HEK293 (cell line): ENCODE data around the gene CHD5.

Source experiments
- CTCF ChIA-PET: fragments of 350-600 bp; formaldehyde crosslinking; extraction: SDS; loops from one replicate; lab custom pipeline; 2021; ENCODE audit warnings: antibody characterized with exemption; lab: Yijun Ruan, JAX
- POLR2A ChIA-PET: fragments of 300-600 bp; formaldehyde crosslinking; extraction: SDS; loops from one replicate; lab custom pipeline; 2020; ENCODE audit warnings: antibody characterized with exemption, inconsistent platforms; lab: Yijun Ruan, JAX
- H3K27ac ChIP-seq: fragments of 200-500 bp; sonication (Bioruptor generic); 2 replicates; pipeline ENCODE4 v1.5.1; 2014; ENCODE audit warnings: low read depth, low read length, control low read depth, inconsistent platforms; ENCODE audit errors: extremely low read depth
- H3K36me3 ChIP-seq, 2 experiments: fragments of 200-500 bp in 1 of 2; sonication (Bioruptor generic) in 1 of 2; 1 replicate in 1 of 2; 2 replicates in 1 of 2; pipeline ENCODE4 v1.5.1; 2014 to 2017; ENCODE audit warnings: inconsistent platforms in 2 of 2, low read length in 2 of 2; ENCODE audit not compliant: control insufficient read depth in 2 of 2, insufficient read depth in 1 of 2
- H3K4me1 ChIP-seq: fragments of 200-500 bp; sonication (Bioruptor generic); 2 replicates; pipeline ENCODE4 v1.5.1; 2014; ENCODE audit warnings: mild to moderate bottlenecking, low read length, inconsistent platforms; ENCODE audit not compliant: control insufficient read depth, insufficient read depth
- H3K4me3 ChIP-seq: 2 replicates; pipeline ENCODE4 v1.5.1; 2011; ENCODE audit warnings: low read depth, mild to moderate bottlenecking, control low read depth, low read length, moderate library complexity
- H3K9me3 ChIP-seq: fragments of 200-500 bp; sonication (Bioruptor generic); 2 replicates; pipeline ENCODE4 v1.5.1; 2014; ENCODE audit warnings: low read depth, low read length, inconsistent platforms; ENCODE audit not compliant: control insufficient read depth, insufficient read depth
- BCL11B ChIP-seq: fragments of 450-650 bp; formaldehyde crosslinking; IDR thresholded peaks from 2 replicates; pipeline ENCODE4 v1.5.1; 2016; ENCODE audit warnings: low read depth, missing biosample characterization, missing genetic modification characterization
- PRDM4 ChIP-seq: fragments of 450-650 bp; formaldehyde crosslinking; IDR thresholded peaks from 2 replicates; pipeline ENCODE4 v1.5.1; 2017; ENCODE audit warnings: missing biosample characterization, missing genetic modification characterization
- RBAK ChIP-seq: fragments of 450-650 bp; formaldehyde crosslinking; IDR thresholded peaks from 2 replicates; pipeline ENCODE4 v1.5.1; 2016; ENCODE audit warnings: missing biosample characterization, missing genetic modification characterization
- TSHZ1 ChIP-seq: fragments of 450-650 bp; formaldehyde crosslinking; IDR thresholded peaks from 2 replicates; pipeline ENCODE4 v1.5.1; 2016; ENCODE audit warnings: missing biosample characterization, missing genetic modification characterization, borderline replicate concordance
- ZBTB8A ChIP-seq: fragments of 450-650 bp; formaldehyde crosslinking; IDR thresholded peaks from 2 replicates; pipeline ENCODE4 v1.5.1; 2016; ENCODE audit warnings: missing biosample characterization, missing genetic modification characterization
- ZFP37 ChIP-seq: fragments of 450-650 bp; formaldehyde crosslinking; IDR thresholded peaks from 2 replicates; pipeline ENCODE4 v1.5.1; 2016; ENCODE audit warnings: missing biosample characterization, missing genetic modification characterization
- ZFP41 ChIP-seq: fragments of 450-650 bp; formaldehyde crosslinking; IDR thresholded peaks from 2 replicates; pipeline ENCODE4 v1.5.1; 2016; ENCODE audit warnings: missing biosample characterization, missing genetic modification characterization, borderline replicate concordance
- ZNF10 ChIP-seq: fragments of 450-650 bp; formaldehyde crosslinking; IDR thresholded peaks from 2 replicates; pipeline ENCODE4 v1.5.1; 2017; ENCODE audit warnings: missing biosample characterization, missing genetic modification characterization
- ZNF362 ChIP-seq: fragments of 450-650 bp; formaldehyde crosslinking; IDR thresholded peaks from 2 replicates; pipeline ENCODE4 v1.5.1; 2016; ENCODE audit warnings: missing biosample characterization, missing genetic modification characterization
- ZNF707 ChIP-seq: fragments of 450-650 bp; formaldehyde crosslinking; IDR thresholded peaks from 2 replicates; pipeline ENCODE4 v1.5.1; 2016; ENCODE audit warnings: missing biosample characterization, missing genetic modification characterization
- TF ChIP-seq, protein P1 (sequence below): fragments of 450-650 bp; formaldehyde crosslinking; IDR thresholded peaks from 2 replicates; pipeline ENCODE4 v1.5.1; 2016; ENCODE audit warnings: missing biosample characterization, missing genetic modification characterization
- TF ChIP-seq, protein P2 (sequence below): fragments of 450-650 bp; formaldehyde crosslinking; IDR thresholded peaks from 2 replicates; pipeline ENCODE4 v1.5.1; 2016; ENCODE audit warnings: missing biosample characterization, missing genetic modification characterization
- TF ChIP-seq, protein P3 (sequence below): fragments of 450-650 bp; formaldehyde crosslinking; IDR thresholded peaks from 2 replicates; pipeline ENCODE4 v1.5.1; 2016; ENCODE audit warnings: missing biosample characterization, missing genetic modification characterization, low read depth

Gene CHD5

DNA sequence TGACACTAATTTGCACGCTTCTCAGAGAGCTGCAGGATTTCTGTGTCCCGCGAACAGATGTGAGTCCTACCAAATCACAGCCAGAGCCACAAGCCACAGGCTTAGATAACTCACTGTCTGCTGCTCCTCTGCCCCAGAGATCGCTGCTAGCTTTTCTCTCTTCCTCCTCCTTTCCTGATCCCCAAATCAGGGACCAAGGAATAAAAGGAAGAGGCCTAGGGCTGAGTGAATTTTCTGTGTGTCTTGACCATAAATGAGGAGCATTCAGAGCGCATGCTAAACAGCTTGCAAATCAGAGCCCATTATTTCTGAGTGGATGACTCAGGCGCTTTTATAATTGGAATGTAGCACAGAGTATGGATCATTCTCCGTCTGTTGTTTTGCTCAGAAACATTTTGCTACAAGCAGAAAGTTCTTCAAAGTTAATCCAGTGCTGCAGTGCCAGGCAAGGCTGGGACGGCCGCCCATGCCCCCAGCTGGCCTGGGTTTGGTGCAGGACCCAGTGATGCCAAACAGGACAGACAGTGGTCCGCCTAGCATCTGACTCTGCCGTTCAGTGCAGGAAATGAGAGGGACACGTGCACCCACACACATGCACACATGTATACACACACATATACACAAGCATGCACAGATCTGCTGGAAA, 96.2 kb downstream of the CHD5 start (continued):
- TF ChIP-seq, protein P1, sequence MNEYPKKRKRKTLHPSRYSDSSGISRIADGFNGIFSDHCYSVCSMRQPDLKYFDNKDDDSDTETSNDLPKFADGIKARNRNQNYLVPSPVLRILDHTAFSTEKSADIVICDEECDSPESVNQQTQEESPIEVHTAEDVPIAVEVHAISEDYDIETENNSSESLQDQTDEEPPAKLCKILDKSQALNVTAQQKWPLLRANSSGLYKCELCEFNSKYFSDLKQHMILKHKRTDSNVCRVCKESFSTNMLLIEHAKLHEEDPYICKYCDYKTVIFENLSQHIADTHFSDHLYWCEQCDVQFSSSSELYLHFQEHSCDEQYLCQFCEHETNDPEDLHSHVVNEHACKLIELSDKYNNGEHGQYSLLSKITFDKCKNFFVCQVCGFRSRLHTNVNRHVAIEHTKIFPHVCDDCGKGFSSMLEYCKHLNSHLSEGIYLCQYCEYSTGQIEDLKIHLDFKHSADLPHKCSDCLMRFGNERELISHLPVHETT = no peak
- no peak for TF ChIP-seq ZNF707
- TF ChIP-seq ZNF10 (tag by site-specific recombination) = no peak
- no peak for TF ChIP-seq ZFP37
- TF ChIP-seq RBAK (tag by site-specific recombination) = no peak
- TF ChIP-seq ZBTB8A (tag by site-specific recombination) = no peak
- TF ChIP-seq PRDM4 = no peak

DNA sequence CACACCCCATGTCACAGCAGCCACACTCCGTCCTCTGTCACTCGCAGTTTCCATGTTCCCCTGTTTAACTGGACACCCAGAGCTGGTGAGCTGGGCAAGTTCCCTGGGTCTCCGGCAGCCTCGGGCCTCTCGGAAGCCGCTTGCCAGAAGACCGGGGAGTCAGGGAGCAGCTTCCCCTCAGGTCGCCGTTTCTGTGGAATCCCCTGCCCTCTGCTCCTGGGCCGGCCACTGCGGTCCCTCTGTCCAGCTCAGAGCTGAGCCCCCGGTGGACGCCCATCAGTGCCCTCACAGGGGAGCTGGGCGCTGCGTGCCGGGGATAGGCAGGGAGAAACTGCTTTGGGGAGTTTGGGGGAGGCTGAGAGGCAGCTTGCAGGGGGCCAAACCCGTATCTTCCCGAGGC, 96.7 kb downstream of the CHD5 start:
- H3K36me3 ChIP-seq = no peaks in the 10 kb centered on the region
- H3K4me1 ChIP-seq = no peaks in the 10 kb centered on the region
- TF ChIP-seq, protein P1 = no peak
- TF ChIP-seq ZFP41 = no peak
- no peak overlapping the region for H3K27ac ChIP-seq
- CTCF ChIA-PET = interaction anchor here (0.6 to 2.0 kb wide), 5 partner anchors 11 to 383 kb away, joined by 3 to 5 read pairs (median 4); partner anchors contain the start of gene TNFRSF25
- H3K4me3 ChIP-seq = no peak overlapping the region
- POLR2A ChIA-PET = interaction anchor here (0.6 kb wide), 1 partner anchor 123 kb away, joined by 4 read pairs; no protein-coding TSS in a partner anchor
- no peaks in the 10 kb centered on the region for H3K9me3 ChIP-seq

DNA sequence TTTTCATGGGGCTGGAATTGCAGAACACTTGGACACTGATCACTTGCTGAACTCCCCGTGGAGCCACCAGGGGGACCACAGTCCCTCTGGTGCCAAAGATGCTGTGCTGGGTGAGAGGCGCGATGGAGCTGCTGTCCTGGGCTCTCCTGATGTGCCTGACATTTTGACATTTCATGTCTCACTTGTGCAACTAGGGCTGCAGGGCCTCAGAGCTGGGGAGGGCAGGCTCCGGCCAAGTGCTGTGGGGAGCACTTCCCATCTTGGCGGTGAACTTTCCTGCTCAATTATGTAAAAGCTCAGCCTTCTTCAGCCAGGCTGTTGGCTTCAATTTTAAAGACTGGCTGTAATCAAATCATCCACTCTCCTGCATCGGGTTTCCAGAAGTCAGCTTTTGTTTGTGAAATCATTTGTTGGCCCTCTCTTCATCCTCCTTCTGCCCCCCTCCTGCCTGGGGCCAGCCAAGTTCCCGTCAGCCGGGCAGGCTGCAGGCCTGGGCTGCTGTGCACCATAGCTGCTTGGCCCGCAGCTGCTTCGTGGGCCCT, 97.6 kb downstream of the CHD5 start:
- POLR2A ChIA-PET = no interaction called here
- TF ChIP-seq, protein P2, sequence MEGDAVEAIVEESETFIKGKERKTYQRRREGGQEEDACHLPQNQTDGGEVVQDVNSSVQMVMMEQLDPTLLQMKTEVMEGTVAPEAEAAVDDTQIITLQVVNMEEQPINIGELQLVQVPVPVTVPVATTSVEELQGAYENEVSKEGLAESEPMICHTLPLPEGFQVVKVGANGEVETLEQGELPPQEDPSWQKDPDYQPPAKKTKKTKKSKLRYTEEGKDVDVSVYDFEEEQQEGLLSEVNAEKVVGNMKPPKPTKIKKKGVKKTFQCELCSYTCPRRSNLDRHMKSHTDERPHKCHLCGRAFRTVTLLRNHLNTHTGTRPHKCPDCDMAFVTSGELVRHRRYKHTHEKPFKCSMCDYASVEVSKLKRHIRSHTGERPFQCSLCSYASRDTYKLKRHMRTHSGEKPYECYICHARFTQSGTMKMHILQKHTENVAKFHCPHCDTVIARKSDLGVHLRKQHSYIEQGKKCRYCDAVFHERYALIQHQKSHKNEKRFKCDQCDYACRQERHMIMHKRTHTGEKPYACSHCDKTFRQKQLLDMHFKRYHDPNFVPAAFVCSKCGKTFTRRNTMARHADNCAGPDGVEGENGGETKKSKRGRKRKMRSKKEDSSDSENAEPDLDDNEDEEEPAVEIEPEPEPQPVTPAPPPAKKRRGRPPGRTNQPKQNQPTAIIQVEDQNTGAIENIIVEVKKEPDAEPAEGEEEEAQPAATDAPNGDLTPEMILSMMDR = peak; percentile 46; the same call in 1 of the 2 replicates
- TF ChIP-seq ZNF707 = no peak
- no peak overlapping the region for H3K27ac ChIP-seq

GRCh38 chr1:6081901-6082300, 98.2 kb downstream of the CHD5 start:
- CTCF ChIA-PET = interaction anchor here (0.5 to 1.7 kb wide), 8 partner anchors 18 to 365 kb away, joined by 3 to 7 read pairs (median 4); no protein-coding TSS in a partner anchor
- Histone ChIP-seq H3K36me3 (no peaks in the 10 kb centered on the region), H3K4me1 (no peaks in the 10 kb centered on the region)
- no peak for TF ChIP-seq BCL11B (tag by site-specific recombination)
- no peak for TF ChIP-seq ZNF362 (tag by site-specific recombination)
- TF ChIP-seq TSHZ1 = no peak
- TF ChIP-seq, protein P3, sequence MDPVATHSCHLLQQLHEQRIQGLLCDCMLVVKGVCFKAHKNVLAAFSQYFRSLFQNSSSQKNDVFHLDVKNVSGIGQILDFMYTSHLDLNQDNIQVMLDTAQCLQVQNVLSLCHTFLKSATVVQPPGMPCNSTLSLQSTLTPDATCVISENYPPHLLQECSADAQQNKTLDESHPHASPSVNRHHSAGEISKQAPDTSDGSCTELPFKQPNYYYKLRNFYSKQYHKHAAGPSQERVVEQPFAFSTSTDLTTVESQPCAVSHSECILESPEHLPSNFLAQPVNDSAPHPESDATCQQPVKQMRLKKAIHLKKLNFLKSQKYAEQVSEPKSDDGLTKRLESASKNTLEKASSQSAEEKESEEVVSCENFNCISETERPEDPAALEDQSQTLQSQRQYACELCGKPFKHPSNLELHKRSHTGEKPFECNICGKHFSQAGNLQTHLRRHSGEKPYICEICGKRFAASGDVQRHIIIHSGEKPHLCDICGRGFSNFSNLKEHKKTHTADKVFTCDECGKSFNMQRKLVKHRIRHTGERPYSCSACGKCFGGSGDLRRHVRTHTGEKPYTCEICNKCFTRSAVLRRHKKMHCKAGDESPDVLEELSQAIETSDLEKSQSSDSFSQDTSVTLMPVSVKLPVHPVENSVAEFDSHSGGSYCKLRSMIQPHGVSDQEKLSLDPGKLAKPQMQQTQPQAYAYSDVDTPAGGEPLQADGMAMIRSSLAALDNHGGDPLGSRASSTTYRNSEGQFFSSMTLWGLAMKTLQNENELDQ (tag by site-specific recombination) = no peak
- TF ChIP-seq ZBTB8A (tag by site-specific recombination) = no peak

More for the DNA sequence above, 97.6 kb downstream of the CHD5 start:
- H3K9me3 ChIP-seq = no peaks in the 10 kb centered on the region
- no peaks in the 10 kb centered on the region for H3K4me1 ChIP-seq
- H3K36me3 ChIP-seq = no peaks in the 10 kb centered on the region
- CTCF ChIA-PET = interaction anchor here (0.5 to 2.0 kb wide), 12 partner anchors 10 to 366 kb away, joined by 3 to 7 read pairs (median 4); no protein-coding TSS in a partner anchor
- H3K4me3 ChIP-seq = no peak overlapping the region

More at GRCh38 chr1:6081901-6082300, 98.2 kb downstream of the CHD5 start:
- no peak overlapping the region for H3K4me3 ChIP-seq
- POLR2A ChIA-PET = no interaction called here
- H3K27ac ChIP-seq = no peak overlapping the region
- no peaks in the 10 kb centered on the region for H3K9me3 ChIP-seq
